Pons (tissue), 1 donor: ENCODE results near the gene REN.

Source experiments
- DNase-seq: peaks from one replicate; pipeline ENCODE4 v3.0.0-alpha.2; 2016; ENCODE audit warnings: low spot score

The REN gene

GRCh38 chr1:204166219-204166618 is at the start of gene REN:
REN (minus strand) TSS chr1:204166337; CDS start chr1:204166293, 44 bp downstream.
- no peak for DNase-seq

- DNase-seq: peak; percentile 83
These were observed 47.8 kb upstream of the REN start, which contains the start of gene GOLT1A for GRCh38 chr1:204213668-204214662. GOLT1A (minus strand) TSS chr1:204213988; CDS start chr1:204213906, 82 bp downstream.

- DNase-seq: no peak
These were observed 46.6 kb upstream of the REN start for GRCh38 chr1:204212715-204213114.

- no peak for DNase-seq
These were observed 44.9 kb upstream of the REN start for GRCh38 chr1:204211046-204211445.

GRCh38 chr1:204207136-204207616 is 41.0 kb upstream of the REN start:
- DNase-seq: peak; percentile 20

- DNase-seq: no peak
These were observed 40.0 kb upstream of the REN start for GRCh38 chr1:204206121-204206520.

GRCh38 chr1:204205486-204205885 is 39.3 kb upstream of the REN start:
- no peak for DNase-seq

GRCh38 chr1:204204944-204205343 is 38.8 kb upstream of the REN start:
- DNase-seq: no peak

- DNase-seq: no peak
These were observed 37.1 kb upstream of the REN start for GRCh38 chr1:204203206-204203767.

GRCh38 chr1:204202481-204202880 is 36.3 kb upstream of the REN start:
- DNase-seq: no peak

- DNase-seq: no peak
These were observed 35.4 kb upstream of the REN start for GRCh38 chr1:204201348-204202040.

GRCh38 chr1:204199579-204199978 is 33.4 kb upstream of the REN start:
- DNase-seq: no peak

- no peak for DNase-seq
These were observed 32.5 kb upstream of the REN start for GRCh38 chr1:204198348-204199340.

- no peak for DNase-seq
These were observed 30.9 kb upstream of the REN start for GRCh38 chr1:204197068-204197467.

GRCh38 chr1:204196068-204196795 is 30.1 kb upstream of the REN start, which contains the start of gene KISS1:
KISS1 (minus strand) TSS chr1:204196491; CDS start chr1:204192876, 3,615 bp downstream.
- no peak for DNase-seq

- no peak for DNase-seq
These were observed 28.6 kb upstream of the REN start for GRCh38 chr1:204194771-204195170.

GRCh38 chr1:204194080-204194479 is 27.9 kb upstream of the REN start:
- no peak for DNase-seq

GRCh38 chr1:204192589-204193352 is 26.6 kb upstream of the REN start:
- DNase-seq: no peak

- DNase-seq: no peak
These were observed 25.9 kb upstream of the REN start for GRCh38 chr1:204192046-204192445.

GRCh38 chr1:204191456-204191855 is 25.3 kb upstream of the REN start:
- peak; percentile 23 for DNase-seq
